Effector memory CD4-positive, alpha-beta T cell (primary cell): ENCODE results near the gene MBNL2.

Source experiments
- DNase-seq, 3 donors: peaks; one replicate each; pipeline ENCODE4 v3.0.0-alpha.2; 2020
- H3K27ac ChIP-seq: 2 replicates; pipeline ENCODE4 v1.7.0; 2013; ENCODE audit warnings: mild to moderate bottlenecking, low read length, moderate library complexity; ENCODE audit not compliant: insufficient read depth, poor library complexity, severe bottlenecking
- H3K27me3 ChIP-seq: replicated peaks from 2 replicates; pipeline ENCODE4 v1.7.0; 2013; ENCODE audit warnings: mild to moderate bottlenecking, low read length; ENCODE audit not compliant: insufficient read depth, control insufficient read depth, poor library complexity, severe bottlenecking
- H3K36me3 ChIP-seq: 2 replicates; pipeline ENCODE4 v1.7.0; 2013; ENCODE audit warnings: mild to moderate bottlenecking, low read length, moderate library complexity; ENCODE audit not compliant: control insufficient read depth, insufficient read depth
- H3K4me1 ChIP-seq: 2 replicates; pipeline ENCODE4 v1.7.0; 2013; ENCODE audit warnings: low read length, mild to moderate bottlenecking; ENCODE audit not compliant: control insufficient read depth, insufficient read depth, poor library complexity, severe bottlenecking
- H3K4me3 ChIP-seq: 2 replicates; pipeline ENCODE4 v1.7.0; 2013; ENCODE audit warnings: low read length, low read depth, mild to moderate bottlenecking; ENCODE audit not compliant: insufficient read depth, poor library complexity, severe bottlenecking
- H3K9me3 ChIP-seq: 2 replicates; pipeline ENCODE4 v1.7.0; 2013; ENCODE audit warnings: mild to moderate bottlenecking, low read length, moderate library complexity; ENCODE audit not compliant: control insufficient read depth

The MBNL2 gene

GRCh38 chr13:97339988-97340749 lies 118.0 kb downstream of the MBNL2 start:
- Histone ChIP-seq H3K9me3 (no peaks in the 10 kb centered on the region), H3K27ac (no peak overlapping the region), H3K4me1 (peaks cover 6% of the 10 kb centered on the region), H3K36me3 (peaks cover 4% of the 10 kb centered on the region), H3K27me3 (no peaks in the 10 kb centered on the region), H3K4me3 (no peak overlapping the region)
- DNase-seq = no peak

GRCh38 chr13:97341135-97341534 lies 119.0 kb downstream of the MBNL2 start:
- Histone ChIP-seq H3K27ac (no peak overlapping the region), H3K27me3 (no peaks in the 10 kb centered on the region), H3K4me1 (peaks cover 6% of the 10 kb centered on the region), H3K9me3 (no peaks in the 10 kb centered on the region), H3K36me3 (peaks cover 7% of the 10 kb centered on the region), H3K4me3 (no peak overlapping the region)
- no peak for DNase-seq

- Histone ChIP-seq H3K27ac (no peak overlapping the region), H3K4me1 (peaks cover 6% of the 10 kb centered on the region), H3K36me3 (peaks cover 16% of the 10 kb centered on the region), H3K4me3 (no peak overlapping the region), H3K27me3 (no peaks in the 10 kb centered on the region), H3K9me3 (no peaks in the 10 kb centered on the region)
- DNase-seq = no peak
Observed at GRCh38 chr13:97342136-97342535, 120.0 kb downstream of the MBNL2 start.

- Histone ChIP-seq H3K27ac (no peak overlapping the region), H3K4me1 (peaks cover 6% of the 10 kb centered on the region), H3K36me3 (peaks cover 23% of the 10 kb centered on the region), H3K27me3 (no peaks in the 10 kb centered on the region), H3K4me3 (no peak overlapping the region), H3K9me3 (no peaks in the 10 kb centered on the region)
- DNase-seq = no peak
Observed at GRCh38 chr13:97342936-97343335, 120.8 kb downstream of the MBNL2 start.

- no peak overlapping the region for H3K4me3 ChIP-seq
- peak in 1 of 3 donors; percentile 18 for DNase-seq
- H3K27me3 ChIP-seq = no peaks in the 10 kb centered on the region
- H3K36me3 ChIP-seq = peaks cover 38% of the 10 kb centered on the region
- peaks cover 4% of the 10 kb centered on the region for H3K4me1 ChIP-seq
- H3K9me3 ChIP-seq = no peaks in the 10 kb centered on the region
- no peak overlapping the region for H3K27ac ChIP-seq
Observed at GRCh38 chr13:97344265-97345175, 122.4 kb downstream of the MBNL2 start.

GRCh38 chr13:97346097-97346496 lies 124.0 kb downstream of the MBNL2 start:
- DNase-seq = no peak
- no peak overlapping the region for H3K4me3 ChIP-seq
- no peak overlapping the region for H3K27ac ChIP-seq
- no peaks in the 10 kb centered on the region for H3K4me1 ChIP-seq
- H3K36me3 ChIP-seq = peaks cover 45% of the 10 kb centered on the region
- H3K9me3 ChIP-seq = no peaks in the 10 kb centered on the region
- H3K27me3 ChIP-seq = no peaks in the 10 kb centered on the region

GRCh38 chr13:97346561-97347254 lies 124.6 kb downstream of the MBNL2 start:
- H3K36me3 ChIP-seq = peaks cover 45% of the 10 kb centered on the region
- H3K4me3 ChIP-seq = no peak overlapping the region
- no peaks in the 10 kb centered on the region for H3K4me1 ChIP-seq
- H3K9me3 ChIP-seq = no peaks in the 10 kb centered on the region
- H3K27me3 ChIP-seq = no peaks in the 10 kb centered on the region
- H3K27ac ChIP-seq = no peak overlapping the region
- DNase-seq = no peak

GRCh38 chr13:97347255-97347932 lies 125.3 kb downstream of the MBNL2 start:
- Histone ChIP-seq H3K4me3 (no peak overlapping the region), H3K4me1 (no peaks in the 10 kb centered on the region), H3K9me3 (no peaks in the 10 kb centered on the region), H3K36me3 (peaks cover 45% of the 10 kb centered on the region), H3K27ac (no peak overlapping the region), H3K27me3 (no peaks in the 10 kb centered on the region)
- no peak for DNase-seq

- no peaks in the 10 kb centered on the region for H3K9me3 ChIP-seq
- H3K4me1 ChIP-seq = no peaks in the 10 kb centered on the region
- no peak for DNase-seq
- H3K27ac ChIP-seq = no peak overlapping the region
- H3K4me3 ChIP-seq = no peak overlapping the region
- H3K36me3 ChIP-seq = peaks cover 40% of the 10 kb centered on the region
- H3K27me3 ChIP-seq = no peaks in the 10 kb centered on the region
Observed at GRCh38 chr13:97348569-97349100, 126.5 kb downstream of the MBNL2 start.
